Measurements from ENCODE around the gene SPTLC2.
A peak's percentile ranks its signal among the peaks of the same experiment; 100 is the strongest.

The SPTLC2 gene

GRCh38 chr14:77498984-77499527 lies 117.4 kb downstream of the SPTLC2 start:
- no peak for DNase-seq

DNA sequence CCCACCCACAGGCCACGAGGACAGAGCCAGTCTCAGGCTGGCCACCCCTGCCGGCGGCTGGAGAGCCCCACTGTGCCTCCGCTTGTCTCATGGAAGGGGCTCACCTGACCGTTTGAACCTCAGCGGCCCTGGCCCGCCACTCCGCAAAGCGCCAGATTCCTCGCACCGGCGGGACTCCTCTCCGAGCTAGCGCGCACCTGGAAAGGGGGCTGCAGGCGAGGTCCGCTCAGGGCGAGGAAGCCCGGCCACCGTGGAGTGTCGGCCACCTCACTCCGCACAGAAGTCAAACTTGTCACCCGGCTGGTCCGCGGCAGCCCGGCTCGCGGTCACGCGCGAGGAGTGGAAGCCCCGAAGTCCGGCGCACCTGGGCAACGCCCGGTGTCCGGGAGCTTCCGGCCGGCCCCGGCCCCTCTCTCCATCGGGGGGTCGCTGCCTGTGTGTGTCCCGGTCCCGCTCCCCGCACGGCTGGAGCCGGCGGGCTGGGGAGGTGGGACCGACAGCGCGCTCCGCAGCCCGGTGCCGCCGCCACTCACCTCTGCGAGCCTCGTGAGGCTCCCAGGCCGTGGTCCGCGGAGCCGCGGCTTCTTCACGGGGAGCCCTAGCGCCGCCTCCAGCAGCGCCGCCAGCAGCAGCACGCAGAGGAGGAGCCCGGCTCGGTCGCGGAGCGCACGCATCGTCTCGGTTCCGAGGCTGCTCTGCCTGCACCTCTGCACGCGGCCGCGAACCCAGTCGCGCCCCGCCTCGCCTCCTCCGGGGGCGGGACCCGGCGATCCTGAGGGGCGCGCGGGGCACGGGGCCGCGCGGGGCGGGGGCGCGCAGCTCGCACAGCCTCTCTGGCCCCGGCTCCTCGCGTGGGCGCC lies 118.1 kb downstream of the SPTLC2 start, which contains the start of gene ISM2:
Gene ISM2 (minus strand): TSS at position 697 of the 860 bp plus-strand sequence. CDS start 23 bp downstream, at position 674.
- no peak for DNase-seq

GRCh38 chr14:77495334-77495733 lies 121.1 kb downstream of the SPTLC2 start:
- no peak for DNase-seq

DNA sequence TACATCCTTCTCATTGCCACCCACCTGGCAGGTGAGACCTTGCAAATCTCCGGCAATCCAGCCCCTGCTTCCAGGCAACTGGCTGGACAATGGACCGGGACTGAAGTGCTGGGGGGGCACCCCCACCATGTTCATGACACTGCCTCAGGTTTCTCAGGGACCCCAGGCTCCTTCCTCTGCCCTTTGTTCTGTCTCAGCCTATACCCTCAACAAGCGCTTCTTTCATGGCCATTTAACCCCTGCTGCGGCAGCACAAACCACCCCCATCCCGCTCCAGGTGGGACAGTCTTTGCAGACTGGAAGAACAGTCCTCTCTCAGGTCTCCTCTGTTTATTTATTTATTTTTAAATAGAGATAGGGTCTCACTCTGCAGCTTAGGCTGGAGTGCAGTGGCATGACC lies 125.4 kb downstream of the SPTLC2 start:
- DNase-seq, result no peak

DNA sequence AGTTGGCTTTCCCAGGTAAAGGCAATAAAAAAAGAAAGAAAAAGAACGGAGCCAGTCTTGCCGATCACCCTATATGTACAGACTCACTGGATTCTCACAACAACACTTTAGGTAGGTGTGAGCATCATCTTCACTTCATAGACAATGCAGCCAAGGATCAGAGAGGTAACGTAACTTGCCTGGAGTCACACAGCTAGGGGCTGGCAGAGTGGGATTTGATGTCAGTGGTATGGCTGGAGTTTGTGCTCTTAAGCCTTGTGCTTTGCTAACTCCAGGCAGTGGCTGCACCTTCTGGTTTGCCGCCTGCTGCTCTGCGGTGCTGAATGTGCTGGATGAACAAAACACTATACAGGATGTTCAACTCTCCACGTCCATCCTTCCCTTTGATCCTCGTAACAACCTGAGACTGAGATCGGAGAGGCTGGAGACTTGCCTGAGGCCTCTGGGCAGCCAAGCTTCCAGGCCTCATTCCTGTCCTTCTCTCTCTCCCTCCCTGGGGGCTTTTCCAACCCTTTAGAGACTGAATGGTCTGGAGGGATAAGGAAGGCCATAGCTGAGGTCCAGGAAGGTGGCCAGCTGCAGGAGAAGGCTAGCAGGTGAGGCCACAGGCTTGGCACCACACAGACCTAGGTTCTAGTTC lies 126.0 kb downstream of the SPTLC2 start:
- DNase-seq, result no peak

DNA sequence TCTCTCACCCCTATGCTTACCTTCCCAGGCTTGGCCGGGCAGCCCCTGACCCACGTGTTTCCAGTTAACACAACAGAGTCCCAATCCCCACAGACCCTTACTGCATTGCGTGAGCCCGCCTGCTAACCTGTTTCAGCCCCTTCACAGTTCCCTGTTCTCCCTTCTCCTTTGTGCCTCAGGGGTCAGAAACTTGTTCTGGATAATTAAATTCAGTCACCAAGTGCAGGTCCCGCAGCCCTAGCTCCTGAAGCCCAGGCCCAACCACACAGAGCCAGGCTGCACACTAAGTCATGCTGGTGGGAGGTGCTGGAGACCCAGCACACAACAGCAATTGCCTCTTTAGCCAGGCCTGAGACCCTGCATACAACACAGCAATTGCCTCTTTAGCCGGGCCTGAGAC lies 127.4 kb downstream of the SPTLC2 start:
- no peak for DNase-seq

- no peak for DNase-seq
Measured at GRCh38 chr14:77488558-77488957, 127.9 kb downstream of the SPTLC2 start.

DNA sequence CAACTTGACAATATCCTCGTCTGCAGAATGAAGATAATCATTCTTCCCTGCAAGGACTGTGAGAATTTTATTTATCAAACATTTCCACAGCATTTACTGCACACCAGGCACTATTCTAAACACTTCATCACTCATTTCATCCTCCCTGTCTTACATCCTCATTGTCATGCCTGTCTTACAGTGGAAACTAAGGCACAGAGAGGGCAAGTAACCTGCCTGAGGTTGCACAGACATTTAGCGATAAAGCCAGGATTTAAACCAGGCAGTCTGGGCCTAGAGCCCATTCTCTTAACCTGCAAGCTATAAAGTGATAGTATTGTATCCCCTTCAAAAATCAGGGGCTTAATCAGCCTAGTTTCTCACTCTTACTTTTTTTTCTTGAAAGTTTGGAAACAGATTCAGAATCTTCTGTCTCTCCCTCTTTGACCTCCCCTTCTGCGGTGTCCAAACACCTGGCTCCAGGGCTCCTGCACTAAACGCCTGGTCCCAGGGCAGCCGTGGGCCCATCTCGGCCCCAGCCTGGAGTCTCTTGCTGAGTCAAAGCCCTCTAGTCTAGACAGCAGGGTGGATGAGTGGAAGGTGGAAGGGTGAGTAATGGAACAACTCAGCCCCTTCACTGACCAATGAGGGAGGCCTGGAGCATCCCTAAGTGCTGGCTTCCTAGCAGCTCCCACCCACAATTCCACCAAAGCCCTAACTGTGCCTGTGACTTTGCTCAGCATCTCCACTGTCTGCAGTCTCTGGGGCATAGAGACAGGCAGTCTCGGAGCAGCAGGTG lies 130.3 kb downstream of the SPTLC2 start:
- no peak for DNase-seq

- no peak for DNase-seq
Measured at GRCh38 chr14:77485256-77485655, 131.2 kb downstream of the SPTLC2 start.

DNA sequence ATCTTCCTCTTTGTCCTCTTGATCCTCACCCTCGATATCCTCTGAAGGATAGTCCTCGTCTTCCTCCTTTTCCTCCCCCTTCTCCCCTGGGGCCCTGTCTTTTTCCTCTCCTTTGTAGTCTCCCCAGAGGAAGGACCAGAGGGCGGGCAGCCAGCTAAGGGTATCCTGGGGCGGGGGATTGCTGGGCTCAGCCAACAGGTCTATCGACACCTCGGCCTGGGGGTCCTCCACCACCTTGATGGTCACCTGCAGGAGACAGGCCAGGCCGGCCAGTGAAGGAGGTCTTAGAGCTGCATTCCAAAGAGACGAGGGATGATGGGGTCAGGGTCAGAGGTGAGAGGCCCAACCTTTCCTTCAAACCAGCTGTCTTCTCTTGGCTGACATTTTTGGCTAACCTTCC lies 134.0 kb downstream of the SPTLC2 start:
- no peak for DNase-seq

DNA sequence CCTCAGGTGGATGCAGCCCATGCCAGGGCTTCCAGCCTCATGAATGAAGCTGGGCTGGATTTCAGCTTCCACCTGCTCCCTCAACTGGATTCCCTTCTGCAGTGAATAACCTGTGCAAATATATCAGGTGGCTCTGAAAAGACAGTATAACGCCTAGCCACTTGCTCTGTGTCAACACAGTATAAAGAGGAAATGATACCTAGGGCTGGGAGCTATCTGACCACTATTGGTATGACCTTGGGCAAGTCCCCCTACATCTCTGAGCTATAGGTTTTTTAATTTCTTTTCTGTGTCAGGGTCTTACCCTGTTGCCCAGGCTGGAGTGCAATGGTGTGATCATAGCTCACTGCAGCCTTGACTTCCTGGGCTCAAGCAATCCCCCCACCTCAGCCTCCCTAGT lies 137.6 kb downstream of the SPTLC2 start:
- no peak for DNase-seq

GRCh38 chr14:77478029-77478428 lies 138.4 kb downstream of the SPTLC2 start:
- DNase-seq, result no peak

DNA sequence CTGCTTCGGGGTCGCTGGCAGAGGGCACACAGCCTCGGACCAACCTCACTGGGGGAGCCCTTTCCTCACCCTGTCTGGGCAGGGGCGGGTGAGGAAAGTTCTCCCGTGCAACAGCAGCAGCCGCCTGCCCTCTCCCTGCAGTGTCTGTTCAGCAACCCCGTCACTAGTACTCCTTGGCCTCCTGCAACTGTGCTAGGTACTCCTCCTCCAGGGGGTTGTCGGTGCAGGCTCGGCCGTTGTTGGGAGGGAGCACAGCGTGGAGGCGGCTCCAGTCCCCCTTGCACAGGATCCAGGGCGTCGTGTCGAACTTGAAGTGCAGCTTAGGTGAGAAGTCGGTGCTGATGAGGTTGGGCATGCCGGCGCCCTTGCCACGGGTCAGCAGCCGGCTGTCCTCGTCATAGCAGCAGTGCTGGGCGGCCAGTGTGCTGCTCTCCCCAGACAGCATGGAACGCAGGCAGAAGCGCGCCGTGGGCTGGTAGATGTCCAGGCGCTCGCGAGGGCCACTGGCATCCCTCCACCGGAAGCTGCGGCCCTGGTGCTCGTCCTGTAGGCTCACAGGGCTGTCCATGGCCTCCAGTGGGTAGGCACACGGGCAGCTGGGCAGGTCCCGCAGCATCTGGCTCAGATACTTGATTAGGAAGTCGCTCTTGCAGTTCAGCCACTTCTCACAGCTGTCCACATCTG lies 140.9 kb downstream of the SPTLC2 start:
- no peak for DNase-seq

- no peak for DNase-seq
Measured at GRCh38 chr14:77474479-77475177, 141.8 kb downstream of the SPTLC2 start.

DNA sequence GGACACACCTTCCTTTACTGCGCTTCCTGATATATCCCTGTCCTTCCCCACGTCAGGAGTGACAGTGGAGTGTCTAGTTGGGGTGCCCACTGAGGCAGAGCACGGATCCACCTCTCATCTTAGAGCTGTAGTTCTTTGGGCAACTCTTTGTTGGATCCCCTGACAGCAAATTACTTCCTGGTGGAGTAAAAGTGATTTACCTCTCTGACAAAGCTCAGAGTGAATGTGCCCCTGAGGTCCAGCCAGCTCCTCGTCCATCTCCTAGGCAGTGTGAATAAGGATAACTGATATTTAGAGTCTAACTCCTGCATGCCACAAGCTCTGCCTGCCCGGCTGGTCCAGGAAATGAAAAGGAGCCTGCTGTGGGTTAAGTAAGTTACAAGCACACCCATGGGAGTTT lies 142.5 kb downstream of the SPTLC2 start:
- no peak for DNase-seq

DNA sequence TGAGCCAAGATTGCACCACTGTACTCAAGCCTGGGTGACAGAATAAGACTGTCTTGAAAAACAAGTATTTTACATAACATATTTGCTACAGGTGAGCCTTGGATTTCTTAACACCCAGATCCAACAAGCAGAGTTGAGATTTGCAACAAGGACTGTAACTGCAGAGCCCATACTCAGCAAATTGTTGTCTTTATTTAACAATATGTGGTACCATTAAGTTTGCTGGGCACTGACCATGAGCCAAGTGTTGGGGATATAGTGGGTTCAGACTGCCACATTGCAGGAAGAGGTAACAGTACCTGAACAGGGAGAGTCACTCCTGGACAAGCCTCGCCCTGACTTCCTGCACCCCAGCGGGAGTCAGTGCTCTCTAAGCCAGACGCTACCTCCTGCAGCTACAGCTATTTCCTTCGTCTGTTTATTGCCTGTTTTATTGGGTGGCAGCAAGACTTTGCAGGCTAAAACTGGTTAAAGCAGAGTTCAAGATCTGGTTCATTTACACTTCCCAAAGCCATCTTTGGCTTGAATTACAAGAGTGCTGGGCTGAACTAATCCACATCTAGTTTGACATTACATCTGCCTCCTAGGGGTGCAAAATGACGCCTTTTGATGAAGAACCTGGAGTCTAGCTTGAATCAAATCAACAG lies 146.1 kb downstream of the SPTLC2 start:
- no peak for DNase-seq

GRCh38 chr14:77469539-77469938 lies 146.9 kb downstream of the SPTLC2 start:
- DNase-seq, result no peak

DNA sequence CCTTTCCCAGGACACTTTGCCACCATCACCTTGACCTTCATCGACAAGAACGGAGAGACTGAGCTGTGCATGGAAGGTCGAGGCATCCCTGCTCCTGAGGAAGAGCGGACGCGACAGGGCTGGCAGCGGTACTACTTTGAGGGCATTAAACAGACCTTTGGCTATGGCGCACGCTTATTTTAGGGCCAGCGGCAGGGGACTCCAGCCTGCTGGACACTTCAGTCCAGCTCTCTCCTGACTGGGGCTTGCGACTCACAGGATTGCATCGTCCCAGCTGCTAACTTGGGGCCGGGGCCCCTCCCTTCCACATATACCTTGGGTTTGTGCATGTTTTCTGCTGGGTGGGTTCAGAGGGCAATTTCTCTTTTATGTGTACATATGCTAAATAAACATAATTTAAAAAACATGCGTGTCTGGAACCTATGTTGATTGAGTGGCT lies 147.4 kb downstream of the SPTLC2 start:
- no peak for DNase-seq

GRCh38 chr14:77467801-77468200 lies 148.6 kb downstream of the SPTLC2 start:
- no peak for DNase-seq

GRCh38 chr14:77459072-77459723 lies 157.2 kb downstream of the SPTLC2 start:
- peak; percentile 84 for DNase-seq

Measured in OCI-M1 (cell line).